Natural killer cell (primary cell): ENCODE data around the gene BTBD19. TPM values are rescaled to one million over a fixed set of nuclear protein-coding genes. Genes with fewer than 3 reads are reported as not detected.

ENCODE experiments used
- ATAC-seq, 3 donors: fragments of 150-1000 bp in 2 of 3; fragments of 200-7000 bp in 1 of 3; cut with Tn5 transposase; 1 replicate in 1 of 3; 2 replicates in 2 of 3; pipeline ENCODE4 v1.10.0; 2021; ENCODE audit warnings: mild to moderate bottlenecking in 2 of 3, moderate library complexity in 2 of 3
- DNase-seq, 2 donors: peaks; one replicate each; pipeline versions ENCODE4 v3.0.0 to v3.0.0-alpha.2; 2013 to 2021; ENCODE audit warnings: mixed read lengths in 1 of 2
- H3K27ac ChIP-seq: one replicate; pipeline ENCODE4 v1.5.1; 2013; ENCODE audit warnings: mild to moderate bottlenecking, low read length
- H3K27me3 ChIP-seq: one replicate; pipeline ENCODE4 v1.6.1; 2013; ENCODE audit warnings: low read length; ENCODE audit not compliant: control insufficient read depth, insufficient read depth
- H3K36me3 ChIP-seq: one replicate; pipeline ENCODE4 v1.6.1; 2013; ENCODE audit warnings: low read length; ENCODE audit not compliant: control insufficient read depth, insufficient read depth
- H3K4me1 ChIP-seq: one replicate; pipeline ENCODE4 v1.6.1; 2013; ENCODE audit warnings: low read length; ENCODE audit not compliant: control insufficient read depth, insufficient read depth
- H3K4me3 ChIP-seq: one replicate; pipeline ENCODE4 v1.5.1; 2013; ENCODE audit warnings: low read length
- H3K9me3 ChIP-seq: one replicate; pipeline ENCODE4 v1.6.1; 2013; ENCODE audit warnings: low read length; ENCODE audit not compliant: control insufficient read depth, insufficient read depth
- H3K27ac Mint-ChIP-seq, 2 donors: one replicate each; pipeline ENCODE4 v1.8.0; 2022; ENCODE audit warnings: mild to moderate bottlenecking in 2 of 2, mixed read lengths in 2 of 2, moderate library complexity in 1 of 2
- H3K27me3 Mint-ChIP-seq, 2 donors: one replicate each; pipeline ENCODE4 v1.8.0; 2022; ENCODE audit warnings: low read depth in 2 of 2, mixed read lengths in 2 of 2
- H3K36me3 Mint-ChIP-seq: one replicate; pipeline ENCODE4 v1.8.0; 2022; ENCODE audit warnings: mixed read lengths
- H3K4me1 Mint-ChIP-seq, 2 donors: one replicate each; pipeline ENCODE4 v1.8.0; 2022; ENCODE audit warnings: mixed read lengths in 2 of 2
- H3K4me3 Mint-ChIP-seq: one replicate; pipeline ENCODE4 v1.8.0; 2022; ENCODE audit warnings: mild to moderate bottlenecking, moderate library complexity, mixed read lengths
- H3K9me3 Mint-ChIP-seq, 2 donors: one replicate each; pipeline ENCODE4 v1.8.0; 2022; ENCODE audit warnings: mixed read lengths in 2 of 2
- CTCF ChIP-seq: fragments of 200-600 bp; IDR thresholded peaks from one replicate; pipeline ENCODE4 v1.8.0; 2022; ENCODE audit warnings: antibody characterized with exemption
- WGBS: methylation state at CpG from one replicate; pipeline ENCODE4 v1.1.7; 2013; ENCODE audit warnings: missing lambda C conversion rate; ENCODE audit not compliant: insufficient coverage; 5-methylcytosine and 5-hydroxymethylcytosine counted together
- intact Hi-C: fragments of 100-400 bp; cut with micrococcal nuclease; formaldehyde crosslinking; loops from one replicate; pipeline ENCODE4 v1.14.2; 2022
- total RNA-seq, 4 donors: library from RNA; stranded (reverse); fragments of 120-200 nt in 1 of 4; gene quantifications; one replicate each; pipeline versions ENCODE4 v1.2.3 to v1.2.4, GENCODE V29; 2013 to 2022

The BTBD19 gene
- total RNA-seq, 3 donors from 2014 or later (not counting 1 experiment from before 2014, with no cell fraction given): 4.4 to 5.7 (median 4.9) TPM

DNA sequence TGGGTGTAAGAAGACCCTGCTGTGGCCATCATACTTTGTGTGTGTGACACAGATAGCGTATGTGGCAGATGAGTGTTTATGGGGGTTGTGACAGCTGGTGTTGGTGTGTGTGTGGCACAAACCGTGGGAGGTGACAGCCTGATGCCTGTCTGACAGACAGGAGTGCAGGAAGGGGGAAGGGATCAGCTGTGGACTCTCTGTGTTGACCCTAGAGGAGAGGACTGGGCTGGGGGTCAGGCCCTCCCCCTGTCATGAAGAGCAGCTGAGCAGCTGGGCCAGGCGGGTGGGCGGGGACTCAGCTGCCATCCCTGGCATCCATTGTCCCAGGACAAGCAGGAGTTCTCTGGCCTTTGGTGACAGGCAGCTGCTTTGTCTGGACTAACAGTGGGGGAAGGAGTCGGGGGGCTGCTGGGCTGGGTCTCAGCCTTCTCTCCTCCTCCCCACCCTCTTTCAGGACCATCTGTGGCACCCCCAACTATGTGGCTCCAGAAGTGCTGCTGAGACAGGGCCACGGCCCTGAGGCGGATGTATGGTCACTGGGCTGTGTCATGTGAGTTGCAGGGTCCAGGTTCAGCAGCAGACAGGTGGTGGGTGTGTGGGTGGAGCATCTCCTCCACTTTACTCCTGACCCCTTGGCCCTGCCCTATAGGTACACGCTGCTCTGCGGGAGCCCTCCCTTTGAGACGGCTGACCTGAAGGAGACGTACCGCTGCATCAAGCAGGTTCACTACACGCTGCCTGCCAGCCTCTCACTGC lies 5.8 kb upstream of the BTBD19 start:
- peak overlapping the region; percentile 6 for H3K4me3 Mint-ChIP-seq
- Histone ChIP-seq H3K36me3 (peaks cover 20% of the 10 kb centered on the region), H3K27ac (no peak overlapping the region), H3K4me3 (no peak overlapping the region), H3K9me3 (no peaks in the 10 kb centered on the region), H3K4me1 (peaks cover 39% of the 10 kb centered on the region), H3K27me3 (no peaks in the 10 kb centered on the region)
- WGBS: 88% methylated on average over 13 of the region's 13 CpGs
- H3K9me3 Mint-ChIP-seq: no peaks in the 10 kb centered on the region
- peaks cover 8 to 27% of the 10 kb centered on the region in 2 donors for H3K4me1 Mint-ChIP-seq
- no peaks in the 10 kb centered on the region for H3K27me3 Mint-ChIP-seq
- no peak for DNase-seq
- intact Hi-C loops: no loop called here
- ATAC-seq: no peak
- no peaks in the 10 kb centered on the region for H3K36me3 Mint-ChIP-seq
- no peak for TF ChIP-seq CTCF
- peak overlapping the region in 1 of 2 donors; percentile 12 for H3K27ac Mint-ChIP-seq

GRCh38 chr1:44803062-44803311 lies 5.3 kb upstream of the BTBD19 start:
- ATAC-seq (no peak), DNase-seq (no peak)
- Mint-ChIP-seq H3K36me3 (no peaks in the 10 kb centered on the region), H3K4me1 (peaks cover 12 to 32% of the 10 kb centered on the region in 2 donors), H3K4me3 (no peak overlapping the region), H3K9me3 (no peaks in the 10 kb centered on the region), H3K27ac (peak overlapping the region in 1 of 2 donors; percentile 12), H3K27me3 (no peaks in the 10 kb centered on the region)
- Histone ChIP-seq H3K9me3 (no peaks in the 10 kb centered on the region), H3K27ac (no peak overlapping the region), H3K27me3 (no peaks in the 10 kb centered on the region), H3K36me3 (peaks cover 20% of the 10 kb centered on the region), H3K4me3 (no peak overlapping the region), H3K4me1 (peaks cover 44% of the 10 kb centered on the region)
- no peak for TF ChIP-seq CTCF
- intact Hi-C loops: no loop called here
- 94% methylated on average over 8 of the region's 9 CpGs for WGBS

- Mint-ChIP-seq H3K9me3 (no peaks in the 10 kb centered on the region), H3K4me1 (peaks cover 12 to 36% of the 10 kb centered on the region in 2 donors), H3K27ac (peak overlapping the region in 1 of 2 donors; percentile 12), H3K36me3 (no peaks in the 10 kb centered on the region), H3K27me3 (no peaks in the 10 kb centered on the region), H3K4me3 (no peak overlapping the region)
- 95% methylated on average over 13 of the region's 13 CpGs for WGBS
- Histone ChIP-seq H3K36me3 (peaks cover 20% of the 10 kb centered on the region), H3K4me3 (no peak overlapping the region), H3K27me3 (no peaks in the 10 kb centered on the region), H3K4me1 (peaks cover 49% of the 10 kb centered on the region), H3K9me3 (no peaks in the 10 kb centered on the region), H3K27ac (no peak overlapping the region)
- DNase-seq (no peak), ATAC-seq (no peak)
- intact Hi-C loops: no loop called here
- TF ChIP-seq CTCF: no peak
Measured at GRCh38 chr1:44803312-44804095, 4.8 kb upstream of the BTBD19 start.
